Left colon (tissue), 2 donors: ENCODE data around the gene CSNK1E. TPM values are rescaled to one million over a fixed set of nuclear protein-coding genes. Genes with fewer than 3 reads are reported as not detected.

ENCODE experiments used
- ATAC-seq: fragments of 200-7000 bp; cut with Tn5 transposase; one replicate; pipeline ENCODE4 v1.9.1; 2020; ENCODE audit warnings: mild to moderate bottlenecking, moderate library complexity
- DNase-seq, 2 donors: peaks; one replicate each; pipeline ENCODE4 v3.0.0-alpha.2; 2020
- intact Hi-C, 2 donors: fragments of 100-400 bp; cut with DNase I in 1 of 2; cut with micrococcal nuclease in 1 of 2; formaldehyde crosslinking; loops; one replicate each; pipeline versions ENCODE4 v1.11.2 to v1.14.0; 2022; cut with DNase I, micrococcal nuclease
- total RNA-seq, 2 donors: library from RNA; stranded (reverse); fragmentation: NEBNext Ultra II Directional; extraction: Animal tissue kit (Norgen Biotek cat#: 25700); gene quantifications; one replicate each; pipeline ENCODE4 v1.2.1, GENCODE V29; 2021
- donor health status: DM: no; HTN: no; CAD: no.
- donor health status: DM: yes; HTN: yes; CAD: no.

The CSNK1E gene
- total RNA-seq, 2 donors from 2014 or later = 76.5 to 90.4 TPM

GRCh38 chr22:38262051-38262795 is 55.0 kb downstream of the CSNK1E start:
- ATAC-seq (peak; percentile 65), DNase-seq (peak; percentile 66 to 83)
- intact Hi-C loops = no loop called here

- intact Hi-C loops = no loop called here
- DNase-seq (peak in 1 of 2 donors; percentile 24), ATAC-seq (no peak)
Observed at GRCh38 chr22:38260761-38261681, 56.2 kb downstream of the CSNK1E start.

- DNase-seq = no peak
- no peak for ATAC-seq
- intact Hi-C loops = no loop called here
Observed at GRCh38 chr22:38259370-38259769, 57.9 kb downstream of the CSNK1E start.

GRCh38 chr22:38258895-38259294 is 58.3 kb downstream of the CSNK1E start:
- no peak for DNase-seq
- intact Hi-C loops = no loop called here
- no peak for ATAC-seq

GRCh38 chr22:38257650-38258250 is 59.5 kb downstream of the CSNK1E start:
- DNase-seq (peak; percentile 64 to 66), ATAC-seq (peak; percentile 92)
- intact Hi-C loops = no loop called here

- ATAC-seq (peak; percentile 38), DNase-seq (no peak)
- intact Hi-C loops = no loop called here
Observed at GRCh38 chr22:38257181-38257580, 60.1 kb downstream of the CSNK1E start.

- ATAC-seq (no peak), DNase-seq (no peak)
- intact Hi-C loops = no loop called here
Observed at GRCh38 chr22:38255697-38256096, 61.5 kb downstream of the CSNK1E start.

GRCh38 chr22:38251341-38251692 is 65.9 kb downstream of the CSNK1E start:
- DNase-seq (no peak), ATAC-seq (no peak)
- intact Hi-C loops = no loop called here

- intact Hi-C loops = no loop called here
- DNase-seq (no peak), ATAC-seq (no peak)
Observed at GRCh38 chr22:38250643-38251340, 66.4 kb downstream of the CSNK1E start.

- no peak for ATAC-seq
- no peak for DNase-seq
- intact Hi-C loops = no loop called here
Observed at GRCh38 chr22:38249803-38250642, 67.2 kb downstream of the CSNK1E start.

GRCh38 chr22:38249301-38249700 is 67.9 kb downstream of the CSNK1E start:
- DNase-seq = no peak
- ATAC-seq = no peak
- intact Hi-C loops = no loop called here

GRCh38 chr22:38248280-38248679 is 69.0 kb downstream of the CSNK1E start:
- intact Hi-C loops = no loop called here
- DNase-seq = no peak
- no peak for ATAC-seq

- ATAC-seq (no peak), DNase-seq (no peak)
- intact Hi-C loops = no loop called here
Observed at GRCh38 chr22:38247713-38248112, 69.5 kb downstream of the CSNK1E start.

- DNase-seq (no peak), ATAC-seq (no peak)
- intact Hi-C loops = no loop called here
Observed at GRCh38 chr22:38246692-38247091, 70.5 kb downstream of the CSNK1E start.

GRCh38 chr22:38246046-38246658 is 71.1 kb downstream of the CSNK1E start:
- ATAC-seq (no peak), DNase-seq (no peak)
- intact Hi-C loops = no loop called here

- DNase-seq (no peak), ATAC-seq (no peak)
- intact Hi-C loops = no loop called here
Observed at GRCh38 chr22:38244106-38244505, 73.1 kb downstream of the CSNK1E start.

GRCh38 chr22:38243007-38243765 is 74.0 kb downstream of the CSNK1E start:
- intact Hi-C loops = no loop called here
- peak; percentile 90 for ATAC-seq
- DNase-seq = peak; percentile 81 to 91
